H9 (cell line): ENCODE results near the gene ZNF260. TPM values are rescaled to one million over a fixed set of nuclear protein-coding genes. Genes with fewer than 3 reads are reported as not detected.
"Not testable (repeated sequence)": the region's sequence is repeated elsewhere in the genome, so short reads cannot be mapped to it uniquely, and the experiment has no call there.

Experiments used
- DNase-seq: peaks from one replicate; pipeline ENCODE4 v3.0.0-alpha.2; 2017
- H2AFZ ChIP-seq: one replicate; pipeline ENCODE4 v1.6.1; 2013; ENCODE audit warnings: mild to moderate bottlenecking, low read length, control low read depth, moderate library complexity
- H2AK5ac ChIP-seq: 2 replicates; pipeline ENCODE4 v1.6.1; 2013; ENCODE audit warnings: low read length, control low read depth, mixed read lengths; ENCODE audit not compliant: insufficient read length
- H2BK120ac ChIP-seq: one replicate; pipeline ENCODE4 v1.6.1; 2013; ENCODE audit warnings: low read depth, mild to moderate bottlenecking, low read length, control low read depth, inconsistent platforms; ENCODE audit not compliant: poor library complexity, severe bottlenecking
- H2BK12ac ChIP-seq: 2 replicates; pipeline ENCODE4 v1.6.1; 2013; ENCODE audit warnings: low read length, control low read depth, mixed read lengths, low read depth; ENCODE audit not compliant: insufficient read length
- H2BK15ac ChIP-seq: 2 replicates; pipeline ENCODE4 v1.6.1; 2013; ENCODE audit warnings: low read depth, low read length, control low read depth
- H2BK20ac ChIP-seq: one replicate; pipeline ENCODE4 v1.6.1; 2013; ENCODE audit warnings: low read depth, mild to moderate bottlenecking, low read length, control low read depth, inconsistent platforms; ENCODE audit not compliant: poor library complexity, severe bottlenecking
- H2BK5ac ChIP-seq: 2 replicates; pipeline ENCODE4 v1.6.1; 2013; ENCODE audit warnings: low read length, control low read depth, mixed read lengths; ENCODE audit not compliant: insufficient read length
- H3K14ac ChIP-seq: 2 replicates; pipeline ENCODE4 v1.6.1; 2013; ENCODE audit warnings: low read length, control low read depth; ENCODE audit not compliant: insufficient read depth
- H3K18ac ChIP-seq: 2 replicates; pipeline ENCODE4 v1.6.1; 2013; ENCODE audit warnings: low read depth, mild to moderate bottlenecking, mixed read lengths, low read length, control low read depth; ENCODE audit not compliant: insufficient read length
- H3K23ac ChIP-seq: 2 replicates; pipeline ENCODE4 v1.6.1; 2013; ENCODE audit warnings: low read length, control low read depth, mixed read lengths, low read depth; ENCODE audit not compliant: insufficient read length
- H3K23me2 ChIP-seq: 2 replicates; pipeline ENCODE4 v1.6.1; 2013; ENCODE audit warnings: low read depth, mild to moderate bottlenecking, mixed read lengths, low read length, control low read depth; ENCODE audit not compliant: insufficient read length, poor library complexity, severe bottlenecking
- H3K27ac ChIP-seq: 2 replicates; pipeline ENCODE4 v1.5.1; 2013; ENCODE audit warnings: low read length, control low read depth, mixed read lengths, low read depth; ENCODE audit not compliant: insufficient read length
- H3K27me3 ChIP-seq: 2 replicates; pipeline ENCODE4 v1.6.1; 2013; ENCODE audit warnings: low read length, control low read depth, inconsistent platforms; ENCODE audit not compliant: insufficient read depth
- H3K4ac ChIP-seq: 2 replicates; pipeline ENCODE4 v1.6.1; 2013; ENCODE audit warnings: low read depth, mild to moderate bottlenecking, control low read depth, inconsistent platforms, low read length, moderate library complexity
- H3K4me1 ChIP-seq: 2 replicates; pipeline ENCODE4 v1.6.1; 2013; ENCODE audit warnings: low read length, control low read depth, inconsistent platforms; ENCODE audit not compliant: insufficient read depth
- H3K4me2 ChIP-seq: 2 replicates; pipeline ENCODE4 v1.6.1; 2013; ENCODE audit warnings: low read length, control low read depth, mixed read lengths; ENCODE audit not compliant: insufficient read length, insufficient read depth
- H3K56ac ChIP-seq: 2 replicates; pipeline ENCODE4 v1.6.1; 2013; ENCODE audit warnings: low read depth, mild to moderate bottlenecking, mixed read lengths, low read length, control low read depth; ENCODE audit not compliant: insufficient read length
- H3K79me1 ChIP-seq: 2 replicates; pipeline ENCODE4 v1.6.1; 2013; ENCODE audit warnings: low read depth, mild to moderate bottlenecking, moderate library complexity, low read length, control low read depth, inconsistent platforms; ENCODE audit not compliant: insufficient read depth, poor library complexity, severe bottlenecking
- H3K79me2 ChIP-seq: 2 replicates; pipeline ENCODE4 v1.6.1; 2013; ENCODE audit warnings: low read length, control low read depth, inconsistent platforms; ENCODE audit not compliant: insufficient read depth
- H3K9ac ChIP-seq: 2 replicates; pipeline ENCODE4 v1.6.1; 2013; ENCODE audit warnings: low read length, control low read depth, mixed read lengths; ENCODE audit not compliant: insufficient read length; ENCODE audit errors: extremely low read depth
- H3K9me3 ChIP-seq: one replicate; pipeline ENCODE4 v1.6.1; 2013; ENCODE audit warnings: low read depth, low read length, inconsistent platforms; ENCODE audit not compliant: control insufficient read depth
- H3T11ph ChIP-seq: one replicate; pipeline ENCODE4 v1.6.1; 2013; ENCODE audit warnings: mild to moderate bottlenecking, low read length, control low read depth, inconsistent platforms
- H4K20me1 ChIP-seq: one replicate; pipeline ENCODE4 v1.6.1; 2013; ENCODE audit not compliant: control insufficient read depth, insufficient read length, insufficient read depth
- H4K5ac ChIP-seq: 2 replicates; pipeline ENCODE4 v1.6.1; 2013; ENCODE audit warnings: low read depth, mild to moderate bottlenecking, mixed read lengths, low read length, control low read depth; ENCODE audit not compliant: insufficient read length
- H4K8ac ChIP-seq: replicated peaks from 2 replicates; pipeline ENCODE4 v1.6.1; 2013; ENCODE audit warnings: low read length, control low read depth, mixed read lengths, low read depth; ENCODE audit not compliant: insufficient read length
- H4K91ac ChIP-seq: 2 replicates; pipeline ENCODE4 v1.6.1; 2013; ENCODE audit warnings: low read depth, mild to moderate bottlenecking, moderate library complexity, mixed read lengths, low read length, control low read depth; ENCODE audit not compliant: insufficient read length
- H3K27ac Mint-ChIP-seq, 3 experiments: 2 replicates in 2 of 3; 3 replicates in 1 of 3; pipeline ENCODE4 v1.8.0; 2020 to 2021; ENCODE audit warnings: mixed read lengths in 3 of 3, mild to moderate bottlenecking in 1 of 3, moderate library complexity in 1 of 3
- H3K27me3 Mint-ChIP-seq: 2 replicates; pipeline ENCODE4 v1.8.0; 2021; ENCODE audit warnings: low read depth, mild to moderate bottlenecking, moderate library complexity, mixed read lengths
- H3K36me3 Mint-ChIP-seq, 3 experiments: 2 replicates in 2 of 3; 3 replicates in 1 of 3; pipeline ENCODE4 v1.8.0; 2020 to 2021; ENCODE audit warnings: low read depth in 3 of 3, mixed read lengths in 3 of 3; ENCODE audit not compliant: insufficient read depth in 1 of 3
- H3K4me1 Mint-ChIP-seq, 2 experiments: 2 replicates each; pipeline ENCODE4 v1.8.0; 2020; ENCODE audit warnings: mixed read lengths in 2 of 2
- H3K4me3 Mint-ChIP-seq, 2 experiments: 2 replicates in 1 of 2; 3 replicates in 1 of 2; pipeline ENCODE4 v1.8.0; 2020 to 2021; ENCODE audit warnings: mild to moderate bottlenecking in 2 of 2, mixed read lengths in 2 of 2, moderate library complexity in 1 of 2
- H3K9me3 Mint-ChIP-seq, 2 experiments: 2 replicates in 1 of 2; 3 replicates in 1 of 2; pipeline ENCODE4 v1.8.0; 2020; ENCODE audit warnings: mild to moderate bottlenecking in 2 of 2, mixed read lengths in 2 of 2, moderate library complexity in 1 of 2
- WGBS: extraction: QIAGEN DNeasy Blood & Tissue Kit; methylation state at CpG from one replicate; pipeline ENCODE4 v1.1.7; 2013; ENCODE audit warnings: missing lambda C conversion rate, low lambda C conversion rate, mixed read lengths; ENCODE audit not compliant: insufficient read length; ENCODE audit errors: extremely low coverage; 5-methylcytosine and 5-hydroxymethylcytosine counted together
- total RNA-seq: library from RNA; stranded (reverse); gene quantifications from 2 replicates; pipeline ENCODE4 v1.2.1, GENCODE V29; 2021
- TF ChIP-seq, protein P1 (sequence below): fragments of 200-600 bp; sonication (generic); conservative IDR thresholded peaks from 3 replicates; pipeline ENCODE4 v1.8.0; 2021; ENCODE audit warnings: antibody characterized with exemption, mild to moderate bottlenecking

ZNF260 gene
- total RNA-seq, 1 experiment from 2014 or later = 22.5 TPM

DNA sequence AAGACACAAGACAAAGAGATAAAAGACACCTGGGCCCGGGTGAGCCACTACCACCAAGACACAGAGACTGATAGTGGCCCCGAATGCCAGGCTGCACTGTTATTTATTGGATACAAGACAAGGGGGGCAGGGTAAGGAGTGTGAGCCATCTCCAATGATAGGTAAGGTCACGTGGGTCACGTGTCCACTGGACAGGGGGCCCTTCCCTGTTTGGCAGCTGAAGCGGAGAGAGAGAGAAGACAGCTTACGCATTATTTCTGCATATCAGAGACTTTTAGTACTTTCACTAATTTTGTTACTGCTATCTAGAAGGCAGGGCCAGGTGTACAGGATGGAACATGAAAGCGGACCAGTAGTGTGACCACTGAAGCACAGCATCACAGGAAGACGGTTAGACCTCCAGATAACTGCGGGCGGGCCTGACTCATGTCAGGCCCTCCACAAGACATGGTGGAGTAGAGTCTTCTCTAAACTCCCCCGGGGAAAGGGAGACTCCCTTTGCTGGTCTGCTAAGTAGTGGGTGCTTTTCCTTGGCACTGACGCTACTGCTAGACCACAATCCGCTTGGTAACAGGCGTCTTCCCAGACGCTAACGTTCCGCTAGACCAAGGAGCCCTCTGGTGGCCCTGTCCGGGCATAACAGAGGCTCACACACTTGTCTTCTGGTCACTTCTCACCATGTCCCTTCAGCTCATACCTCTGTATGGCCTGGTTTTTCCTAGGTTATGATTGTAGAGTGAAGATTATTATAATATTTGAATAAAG lies 35.2 kb downstream of the ZNF260 start:
- H3K79me1 ChIP-seq, H2BK15ac ChIP-seq, H4K5ac ChIP-seq, H3K4ac ChIP-seq, H3K27ac ChIP-seq, H3K14ac ChIP-seq, H4K8ac ChIP-seq, H3K4me1 ChIP-seq, H3K27ac Mint-ChIP-seq, H3K27me3 ChIP-seq, H3K79me2 ChIP-seq, H3K18ac ChIP-seq, H3T11ph ChIP-seq, H2BK12ac ChIP-seq, H4K20me1 ChIP-seq, H4K91ac ChIP-seq, H3K4me3 Mint-ChIP-seq, H2AK5ac ChIP-seq, H3K4me2 ChIP-seq, H3K9ac ChIP-seq, H2AFZ ChIP-seq, H3K56ac ChIP-seq, H2BK5ac ChIP-seq, H3K23me2 ChIP-seq, H3K27me3 Mint-ChIP-seq, H2BK20ac ChIP-seq, H2BK120ac ChIP-seq, H3K23ac ChIP-seq: not testable (repeated sequence)
- peak; percentile 81 for DNase-seq
- peaks cover 11 to 29% (median 23%) of the 10 kb centered on the region in 3 experiments for H3K36me3 Mint-ChIP-seq
- H3K9me3 Mint-ChIP-seq = peaks cover 45 to 61% of the 10 kb centered on the region in 2 experiments
- no CpG with 5 or more reads among the region's 18 CpGs for WGBS
- TF ChIP-seq, protein P1, sequence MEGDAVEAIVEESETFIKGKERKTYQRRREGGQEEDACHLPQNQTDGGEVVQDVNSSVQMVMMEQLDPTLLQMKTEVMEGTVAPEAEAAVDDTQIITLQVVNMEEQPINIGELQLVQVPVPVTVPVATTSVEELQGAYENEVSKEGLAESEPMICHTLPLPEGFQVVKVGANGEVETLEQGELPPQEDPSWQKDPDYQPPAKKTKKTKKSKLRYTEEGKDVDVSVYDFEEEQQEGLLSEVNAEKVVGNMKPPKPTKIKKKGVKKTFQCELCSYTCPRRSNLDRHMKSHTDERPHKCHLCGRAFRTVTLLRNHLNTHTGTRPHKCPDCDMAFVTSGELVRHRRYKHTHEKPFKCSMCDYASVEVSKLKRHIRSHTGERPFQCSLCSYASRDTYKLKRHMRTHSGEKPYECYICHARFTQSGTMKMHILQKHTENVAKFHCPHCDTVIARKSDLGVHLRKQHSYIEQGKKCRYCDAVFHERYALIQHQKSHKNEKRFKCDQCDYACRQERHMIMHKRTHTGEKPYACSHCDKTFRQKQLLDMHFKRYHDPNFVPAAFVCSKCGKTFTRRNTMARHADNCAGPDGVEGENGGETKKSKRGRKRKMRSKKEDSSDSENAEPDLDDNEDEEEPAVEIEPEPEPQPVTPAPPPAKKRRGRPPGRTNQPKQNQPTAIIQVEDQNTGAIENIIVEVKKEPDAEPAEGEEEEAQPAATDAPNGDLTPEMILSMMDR = peak; percentile 81
- peaks cover 12% of the 10 kb centered on the region for H3K9me3 ChIP-seq
- H3K4me1 Mint-ChIP-seq = peaks cover 15 to 17% of the 10 kb centered on the region in 2 experiments

DNA sequence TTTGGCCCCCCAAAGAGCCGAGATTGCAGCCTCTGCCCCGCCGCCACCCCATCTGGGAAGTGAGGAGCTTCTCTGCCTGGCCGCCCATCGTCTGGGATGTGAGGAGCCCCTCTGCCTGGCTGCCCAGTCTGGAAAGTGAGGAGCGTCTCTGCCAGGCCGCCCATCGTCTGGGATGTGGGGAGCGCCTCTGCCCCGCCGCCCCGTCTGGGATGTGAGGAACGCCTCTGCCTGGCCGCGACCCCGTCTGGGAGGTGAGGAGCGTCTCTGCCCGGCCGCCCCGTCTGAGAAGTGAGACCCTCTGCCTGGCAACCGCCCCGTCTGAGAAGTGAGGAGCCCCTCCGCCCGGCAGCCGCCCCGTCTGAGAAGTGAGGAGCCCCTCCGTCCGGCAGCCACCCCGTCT lies 37.2 kb downstream of the ZNF260 start:
- WGBS = no CpG with 5 or more reads among the region's 29 CpGs
- not testable (repeated sequence) for H3K4me2 ChIP-seq, H2BK15ac ChIP-seq, H2AK5ac ChIP-seq, H3K27ac ChIP-seq, H4K91ac ChIP-seq, H3K23ac ChIP-seq, DNase-seq, H2BK5ac ChIP-seq, H3K79me2 ChIP-seq, H3K27me3 ChIP-seq, H3T11ph ChIP-seq, H3K14ac ChIP-seq, H2BK120ac ChIP-seq, H2AFZ ChIP-seq, H3K23me2 ChIP-seq, H3K27me3 Mint-ChIP-seq, H2BK12ac ChIP-seq, H3K56ac ChIP-seq, H3K79me1 ChIP-seq, H4K8ac ChIP-seq, H3K18ac ChIP-seq, H3K4me1 ChIP-seq, H3K4me3 Mint-ChIP-seq, H4K5ac ChIP-seq, H3K27ac Mint-ChIP-seq, H2BK20ac ChIP-seq, H4K20me1 ChIP-seq, H3K9me3 ChIP-seq, H3K4ac ChIP-seq, H3K9ac ChIP-seq
- Mint-ChIP-seq H3K9me3 (peaks cover 35 to 41% of the 10 kb centered on the region in 2 experiments), H3K4me1 (peaks cover 19 to 20% of the 10 kb centered on the region in 2 experiments), H3K36me3 (peaks cover 21 to 34% (median 31%) of the 10 kb centered on the region in 3 experiments)
